LNCAP (cell line): ENCODE data around the gene PAK6.
A peak's percentile ranks its signal among the peaks of the same experiment; 100 is the strongest.

Experiments
- CTCF ChIP-seq: fragments of 450-650 bp; IDR thresholded peaks from 2 replicates; pipeline ENCODE4 v1.5.1; 2017; ENCODE audit warnings: mild to moderate bottlenecking

Gene PAK6

GRCh38 chr15:40323239-40323952 lies 84.5 kb downstream of the PAK6 start, which contains the start of gene INAFM2:
Gene INAFM2, plus strand, starts transcription at chr15:40323692. Its CDS starts 364 bp downstream, at chr15:40324056.
- peak; percentile 15; the same call in 1 of the 2 replicates for TF ChIP-seq CTCF

- no peak for TF ChIP-seq CTCF
Observed at GRCh38 chr15:40323953-40324937, 85.4 kb downstream of the PAK6 start.

GRCh38 chr15:40325188-40325587 lies 86.3 kb downstream of the PAK6 start:
- no peak for TF ChIP-seq CTCF

GRCh38 chr15:40325700-40326099 lies 86.8 kb downstream of the PAK6 start:
- TF ChIP-seq CTCF: no peak
